GM18907 (cell line): Measurements from ENCODE around the gene RAB3GAP1.
"Not testable (repeated sequence)": the region's sequence is repeated elsewhere in the genome, so short reads cannot be mapped to it uniquely, and the experiment has no call there.

Experiments
- ATAC-seq: cut with Tn5 transposase; IDR thresholded peaks from one replicate; pipeline ENCODE4 v1.9.1; 2021; ENCODE audit warnings: mild to moderate bottlenecking, moderate library complexity; ENCODE audit not compliant: unreplicated experiment

The RAB3GAP1 gene

GRCh38 chr2:135099802-135100483 lies 47.9 kb downstream of the RAB3GAP1 start:
- no peak for ATAC-seq

GRCh38 chr2:135103843-135104242 lies 51.8 kb downstream of the RAB3GAP1 start:
- no peak for ATAC-seq

- ATAC-seq: not testable (repeated sequence)
These were observed 53.6 kb downstream of the RAB3GAP1 start for GRCh38 chr2:135105513-135106316.

GRCh38 chr2:135113322-135113721 lies 61.2 kb downstream of the RAB3GAP1 start:
- ATAC-seq: no peak

- no peak for ATAC-seq
These were observed 67.5 kb downstream of the RAB3GAP1 start for GRCh38 chr2:135119582-135119981.

- no peak for ATAC-seq
These were observed 69.0 kb downstream of the RAB3GAP1 start for GRCh38 chr2:135121016-135121657.

GRCh38 chr2:135121658-135122039 lies 69.6 kb downstream of the RAB3GAP1 start:
- ATAC-seq: not testable (repeated sequence)

- no peak for ATAC-seq
These were observed 73.1 kb downstream of the RAB3GAP1 start for GRCh38 chr2:135124924-135125886.

- ATAC-seq: no peak
These were observed 73.8 kb downstream of the RAB3GAP1 start for GRCh38 chr2:135125940-135126339.

GRCh38 chr2:135130751-135131150 lies 78.7 kb downstream of the RAB3GAP1 start:
- ATAC-seq: no peak

GRCh38 chr2:135132314-135132713 lies 80.2 kb downstream of the RAB3GAP1 start:
- no peak for ATAC-seq

- ATAC-seq: no peak
These were observed 88.5 kb downstream of the RAB3GAP1 start for GRCh38 chr2:135140606-135141005.

GRCh38 chr2:135142323-135142722 lies 90.2 kb downstream of the RAB3GAP1 start:
- no peak for ATAC-seq

GRCh38 chr2:135144343-135144742 lies 92.3 kb downstream of the RAB3GAP1 start:
- ATAC-seq: no peak

- ATAC-seq: no peak
These were observed 97.2 kb downstream of the RAB3GAP1 start for GRCh38 chr2:135149251-135149650.

GRCh38 chr2:135150725-135151124 lies 98.6 kb downstream of the RAB3GAP1 start:
- ATAC-seq: no peak

- ATAC-seq: no peak
These were observed 99.5 kb downstream of the RAB3GAP1 start for GRCh38 chr2:135151615-135152014.

- ATAC-seq: no peak
These were observed 100.3 kb downstream of the RAB3GAP1 start for GRCh38 chr2:135152361-135152760.

GRCh38 chr2:135154962-135155361 lies 102.9 kb downstream of the RAB3GAP1 start:
- no peak for ATAC-seq

GRCh38 chr2:135157856-135158255 lies 105.8 kb downstream of the RAB3GAP1 start:
- ATAC-seq: no peak

GRCh38 chr2:135159191-135159590 lies 107.1 kb downstream of the RAB3GAP1 start:
- ATAC-seq: no peak
